BJ (cell line): ENCODE data around the gene RPS6KL1. TPM values are rescaled to one million over a fixed set of nuclear protein-coding genes. Genes with fewer than 3 reads are reported as not detected.

Experiments used
- CTCF ChIA-PET: fragments of 350-600 bp; formaldehyde crosslinking; extraction: SDS; loops from one replicate; lab custom pipeline; 2021; ENCODE audit warnings: antibody characterized with exemption, inconsistent platforms; lab: Yijun Ruan, JAX
- POLR2A ChIA-PET: fragments of 300-600 bp; sonication (Branson Sonifier 250); formaldehyde crosslinking; extraction: SDS; loops from one replicate; lab custom pipeline; 2021; ENCODE audit warnings: antibody characterized with exemption; lab: Charles Lee
- DNase-seq: peaks from one replicate; pipeline ENCODE4 v3.0.0-alpha.2; 2011; ENCODE audit warnings: low read depth
- H3K27me3 ChIP-seq: 2 replicates; pipeline ENCODE4 v1.6.0; 2011; ENCODE audit warnings: low read length; ENCODE audit not compliant: control insufficient read depth, insufficient read depth
- H3K36me3 ChIP-seq: 2 replicates; pipeline ENCODE4 v1.5.1; 2011; ENCODE audit warnings: low read length; ENCODE audit not compliant: control insufficient read depth, insufficient read depth
- H3K4me3 ChIP-seq: 2 replicates; pipeline ENCODE4 v1.5.1; 2011; ENCODE audit warnings: low read depth, mild to moderate bottlenecking, control low read depth, low read length
- polyA plus RNA-seq: library from polyadenylated mRNA; depleted of rRNA; stranded (reverse); fragments of >200 nt; gene quantifications from 2 replicates; pipeline ENCODE4 v1.2.3, GENCODE V29; 2011
- TF ChIP-seq, protein P1 (sequence below): IDR thresholded peaks from 2 replicates; pipeline ENCODE4 v1.5.1; 2011; ENCODE audit warnings: low read depth, mild to moderate bottlenecking, control low read depth, inconsistent platforms, low read length, moderate library complexity; ENCODE audit not compliant: insufficient read depth

RPS6KL1 gene
- polyA plus RNA-seq, 1 experiment: 2.8 TPM

DNA sequence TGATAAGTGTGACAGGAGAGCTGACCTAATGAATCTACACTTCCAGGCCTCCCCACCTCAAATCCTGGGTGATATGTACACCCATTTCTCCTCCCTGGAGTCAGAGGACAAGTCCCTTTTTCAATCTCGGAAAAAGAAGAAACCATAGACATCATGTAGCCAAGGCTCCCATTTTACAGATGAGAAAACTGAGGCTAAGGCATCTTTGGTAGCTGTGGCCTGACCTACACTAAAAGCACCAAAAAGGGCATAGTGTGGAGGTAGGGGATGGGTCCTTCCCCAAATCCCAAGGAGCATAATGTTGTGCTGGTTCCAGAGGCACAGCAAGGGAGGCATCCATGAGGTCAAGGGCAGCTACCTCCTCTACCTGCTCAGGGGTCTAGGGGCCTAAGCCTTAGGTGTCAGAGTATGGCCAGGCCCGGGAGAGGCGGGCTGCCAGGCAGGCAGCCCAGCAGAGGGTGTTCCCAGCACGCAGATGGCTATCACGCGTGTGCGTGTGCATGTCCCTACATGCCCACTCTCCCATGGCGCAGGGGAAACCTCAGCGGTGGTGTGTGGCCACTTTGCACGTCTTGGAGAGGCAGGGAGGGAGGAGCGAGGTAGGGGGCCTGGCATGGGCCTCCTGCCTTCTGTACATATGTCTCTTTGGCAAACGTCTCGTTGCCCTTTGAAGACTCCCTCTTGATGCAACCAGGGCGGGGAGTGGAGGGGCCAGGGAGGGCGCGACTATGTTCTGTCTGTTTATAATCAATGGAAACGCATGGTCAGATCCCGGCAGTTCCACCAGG lies 29.8 kb upstream of the RPS6KL1 start:
- H3K36me3 ChIP-seq: peaks cover 1% of the 10 kb centered on the region; the same call in 1 of the 2 replicates
- H3K4me3 ChIP-seq: peak overlapping the region; percentile 45; the same call in 1 of the 2 replicates
- H3K27me3 ChIP-seq: no peaks in the 10 kb centered on the region; the same call in none of the 2 replicates
- TF ChIP-seq, protein P1, sequence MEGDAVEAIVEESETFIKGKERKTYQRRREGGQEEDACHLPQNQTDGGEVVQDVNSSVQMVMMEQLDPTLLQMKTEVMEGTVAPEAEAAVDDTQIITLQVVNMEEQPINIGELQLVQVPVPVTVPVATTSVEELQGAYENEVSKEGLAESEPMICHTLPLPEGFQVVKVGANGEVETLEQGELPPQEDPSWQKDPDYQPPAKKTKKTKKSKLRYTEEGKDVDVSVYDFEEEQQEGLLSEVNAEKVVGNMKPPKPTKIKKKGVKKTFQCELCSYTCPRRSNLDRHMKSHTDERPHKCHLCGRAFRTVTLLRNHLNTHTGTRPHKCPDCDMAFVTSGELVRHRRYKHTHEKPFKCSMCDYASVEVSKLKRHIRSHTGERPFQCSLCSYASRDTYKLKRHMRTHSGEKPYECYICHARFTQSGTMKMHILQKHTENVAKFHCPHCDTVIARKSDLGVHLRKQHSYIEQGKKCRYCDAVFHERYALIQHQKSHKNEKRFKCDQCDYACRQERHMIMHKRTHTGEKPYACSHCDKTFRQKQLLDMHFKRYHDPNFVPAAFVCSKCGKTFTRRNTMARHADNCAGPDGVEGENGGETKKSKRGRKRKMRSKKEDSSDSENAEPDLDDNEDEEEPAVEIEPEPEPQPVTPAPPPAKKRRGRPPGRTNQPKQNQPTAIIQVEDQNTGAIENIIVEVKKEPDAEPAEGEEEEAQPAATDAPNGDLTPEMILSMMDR: no peak
- ChIA-PET POLR2A (no interaction called here), CTCF (interaction anchor here (1.1 to 5.1 kb wide), 6 partner anchors 8 to 136 kb away, joined by 3 to 29 read pairs (median 9); no protein-coding TSS in a partner anchor)
- no peak for DNase-seq

DNA sequence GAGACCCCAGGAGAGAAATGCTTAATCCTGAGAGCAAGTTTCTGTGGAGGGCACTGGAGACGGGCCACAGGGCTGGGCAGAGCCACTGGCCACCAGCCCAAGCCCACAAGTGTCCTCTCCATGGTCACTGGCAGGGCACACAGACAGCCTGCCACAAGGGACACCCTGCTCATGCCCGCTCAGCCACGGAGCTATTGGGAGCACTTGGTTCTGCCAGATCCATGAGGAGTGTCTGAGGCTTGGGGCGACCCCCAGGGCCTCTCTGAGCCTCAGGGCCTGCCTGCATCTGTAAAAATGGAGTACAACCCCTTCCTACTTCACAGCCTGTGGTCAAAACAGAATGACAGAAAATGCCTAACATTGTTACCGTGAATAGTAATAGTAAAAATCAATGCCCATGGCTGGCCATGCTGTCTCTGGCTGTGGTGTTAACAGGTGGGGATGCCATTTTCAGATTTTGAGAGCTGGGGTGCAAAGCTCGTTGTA lies 29.2 kb upstream of the RPS6KL1 start:
- Histone ChIP-seq H3K27me3 (no peaks in the 10 kb centered on the region; the same call in none of the 2 replicates), H3K36me3 (peaks cover 2% of the 10 kb centered on the region; the same call in 1 of the 2 replicates), H3K4me3 (no peak overlapping the region)
- ChIA-PET POLR2A (no interaction called here), CTCF (interaction anchor here (1.1 to 5.1 kb wide), 6 partner anchors 7 to 137 kb away, joined by 3 to 29 read pairs (median 9); no protein-coding TSS in a partner anchor)
- no peak for DNase-seq
- TF ChIP-seq, protein P1: no peak

DNA sequence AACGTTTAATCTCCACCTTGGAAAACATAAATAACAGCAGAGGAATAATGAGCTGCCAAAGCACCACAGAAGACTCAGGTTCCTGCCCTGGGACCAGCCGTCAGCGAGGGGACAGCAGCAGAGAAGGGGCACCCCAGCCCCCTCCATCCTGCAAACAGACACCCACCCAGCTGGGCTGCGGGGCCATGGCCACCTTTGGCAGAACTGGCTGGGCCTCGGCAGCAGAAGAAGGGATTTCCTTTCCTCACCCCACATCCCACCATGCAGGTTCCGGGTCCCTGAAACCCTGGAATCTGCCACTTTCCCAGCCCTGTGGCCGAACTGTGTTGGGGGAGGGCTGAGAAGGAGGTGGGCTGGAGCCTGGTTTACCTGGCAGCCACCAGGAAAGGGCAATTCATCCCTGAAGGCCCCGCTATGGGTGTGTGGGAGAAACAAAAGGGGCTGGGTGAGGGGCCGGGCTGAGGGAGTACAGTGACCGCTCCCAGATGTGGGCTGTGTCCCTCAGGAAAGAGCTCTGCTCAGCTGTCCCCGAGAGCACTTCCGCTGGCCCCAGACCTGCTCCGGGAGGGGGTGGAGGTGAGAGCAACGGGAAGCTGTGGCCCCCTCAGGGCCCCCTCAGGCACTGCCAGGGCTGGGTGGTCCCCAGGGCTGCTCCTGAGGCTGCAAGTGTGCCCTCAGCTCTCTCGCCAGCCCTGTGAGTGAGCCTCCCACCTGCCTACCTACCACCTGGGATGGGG lies 28.6 kb upstream of the RPS6KL1 start:
- ChIA-PET POLR2A (no interaction called here), CTCF (interaction anchor here (0.6 to 5.1 kb wide), 3 partner anchors 9 to 137 kb away, joined by 3 to 29 read pairs (median 14); no protein-coding TSS in a partner anchor)
- TF ChIP-seq, protein P1: no peak
- Histone ChIP-seq H3K4me3 (no peak overlapping the region), H3K27me3 (no peaks in the 10 kb centered on the region; the same call in none of the 2 replicates), H3K36me3 (peaks cover 2% of the 10 kb centered on the region; the same call in 1 of the 2 replicates)
- no peak for DNase-seq

DNA sequence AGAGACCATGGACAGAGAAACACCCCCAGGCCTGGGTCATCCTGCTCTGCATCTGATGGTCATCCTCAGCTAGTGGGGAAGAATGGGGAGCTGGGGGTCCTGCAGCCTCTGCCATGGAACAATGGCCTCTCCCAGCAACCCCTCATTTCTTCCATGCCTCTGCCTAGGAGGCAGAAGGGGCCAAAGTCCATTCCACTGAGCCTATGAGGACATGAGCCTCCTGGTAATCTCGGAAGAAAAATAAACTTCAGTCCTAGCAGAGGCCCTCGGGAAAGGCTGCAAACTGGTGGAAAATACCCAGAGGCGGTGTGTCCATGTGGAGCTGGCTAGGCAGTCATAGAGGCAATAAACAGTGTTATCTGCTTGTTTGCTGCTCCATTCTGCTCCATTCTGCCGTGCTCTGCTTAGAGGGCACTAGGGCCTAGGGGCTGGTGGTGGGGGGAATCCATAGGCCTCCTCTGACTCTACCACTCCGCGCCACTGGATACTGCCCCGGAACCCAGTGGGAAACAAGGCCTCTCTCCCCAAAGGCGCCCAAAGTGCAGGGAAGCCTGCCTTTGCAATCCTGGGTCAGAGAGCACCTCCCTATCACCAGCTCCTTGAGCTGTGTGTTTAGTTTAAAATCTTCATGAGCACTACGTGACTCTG lies 27.9 kb upstream of the RPS6KL1 start:
- no peak for DNase-seq
- Histone ChIP-seq H3K36me3 (peaks cover 2% of the 10 kb centered on the region; the same call in 1 of the 2 replicates), H3K4me3 (no peak overlapping the region), H3K27me3 (no peaks in the 10 kb centered on the region; the same call in none of the 2 replicates)
- ChIA-PET POLR2A (no interaction called here), CTCF (interaction anchor here (0.6 to 5.1 kb wide), 3 partner anchors 8 to 138 kb away, joined by 3 to 29 read pairs (median 14); no protein-coding TSS in a partner anchor)
- TF ChIP-seq, protein P1: no peak
